ENCODE measurements around the gene MRPL37. TPM values are rescaled to one million over a fixed set of nuclear protein-coding genes. Genes with fewer than 3 reads are reported as not detected.

The MRPL37 gene
- total and polyA plus RNA-seq, 2 donors (not counting 3 experiments of a cell fraction or from before 2014, with no cell fraction given): 45.0 to 109 TPM

DNA sequence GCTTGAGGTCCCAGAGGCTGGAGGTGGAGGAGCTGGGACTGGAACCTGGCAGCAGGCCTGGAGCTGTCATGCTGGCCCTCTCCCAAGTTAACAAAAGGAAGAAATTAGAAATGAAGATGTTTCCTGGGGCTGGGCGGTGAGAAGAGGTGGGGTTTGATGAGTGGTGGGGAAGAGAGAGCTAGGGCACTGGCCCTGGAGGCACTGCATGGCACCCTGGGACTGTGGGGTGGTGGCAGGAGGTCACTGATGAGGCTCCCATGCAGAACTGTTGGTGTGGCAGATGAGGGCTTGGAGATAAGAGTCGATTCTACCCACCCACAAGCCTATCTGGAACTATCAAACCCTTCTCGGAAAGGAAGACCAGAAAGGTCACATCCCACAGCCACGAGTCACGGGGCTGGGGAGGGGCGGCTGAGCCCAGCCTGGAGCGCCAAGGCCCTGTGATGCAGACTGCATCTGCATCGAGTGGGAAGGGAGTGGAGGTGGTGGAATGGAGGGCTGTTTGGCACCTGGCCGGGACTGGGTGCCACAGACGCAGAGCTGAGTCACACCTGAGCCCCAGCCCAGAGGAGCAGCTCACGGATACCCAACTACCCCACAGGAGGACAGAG is 29.4 kb downstream of the MRPL37 start:
- no peaks in the 10 kb centered on the region for H3K4me1 ChIP-seq (ENCODE audit: control insufficient read depth, extremely low read depth, insufficient read depth, low read length)
- peak; percentile 31 for DNase-seq (ENCODE audit: low read depth, low spot score)
- FAIRE-seq: no peak
- no peak for TF ChIP-seq POLR2AphosphoS5 (IDR thresholded peaks at IDR 0.05; ENCODE audit: insufficient read depth, low read depth, low read length)
- TF ChIP-seq EZH2 (IDR thresholded peaks at IDR 0.05; ENCODE audit: borderline replicate concordance, low read depth, low read length, severe bottlenecking): no peak
- TF ChIP-seq MYC (IDR thresholded peaks at IDR 0.05; ENCODE audit: low read depth, low read length): no peak
- TF ChIP-seq FOS (IDR thresholded peaks at IDR 0.05; ENCODE audit: borderline replicate concordance, insufficient read depth, low read length): peak; percentile 30
- peak; percentile 73 for TF ChIP-seq GATA2 (IDR thresholded peaks at IDR 0.05; ENCODE audit: insufficient read depth, insufficient read length, low read depth, low read length)
- no peak for TF ChIP-seq JUN (IDR thresholded peaks at IDR 0.05; ENCODE audit: borderline replicate concordance, insufficient read depth, insufficient read length, low read depth)
- TF ChIP-seq, protein P1, sequence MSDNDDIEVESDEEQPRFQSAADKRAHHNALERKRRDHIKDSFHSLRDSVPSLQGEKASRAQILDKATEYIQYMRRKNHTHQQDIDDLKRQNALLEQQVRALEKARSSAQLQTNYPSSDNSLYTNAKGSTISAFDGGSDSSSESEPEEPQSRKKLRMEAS (IDR thresholded peaks at IDR 0.05; ENCODE audit: insufficient read depth, insufficient read length): no peak
- TF ChIP-seq CTCF (IDR thresholded peaks at IDR 0.05; ENCODE audit: extremely low read depth in 1 of 2, insufficient read depth in 1 of 2, low read depth in 1 of 2, low read length in 2 of 2): no peak
- TF ChIP-seq POLR2A (IDR thresholded peaks at IDR 0.05; ENCODE audit: low read depth, low read length): no peak
- no peak overlapping the region for H3K4me2 ChIP-seq (ENCODE audit: insufficient read depth, low read length)
- no peaks in the 10 kb centered on the region for H4K20me1 ChIP-seq (replicated peaks; ENCODE audit: control insufficient read depth, extremely low read depth, insufficient read depth, low read length)
- no peak overlapping the region for H2AFZ ChIP-seq (ENCODE audit: low read depth, low read length)
- H3K36me3 ChIP-seq (ENCODE audit: control insufficient read depth in 2 of 2, extremely low read depth in 1 of 2, insufficient read depth in 2 of 2, low read length in 2 of 2): peaks cover 3 to 8% of the 10 kb centered on the region in 2 experiments
- no peaks in the 10 kb centered on the region for H3K9me1 ChIP-seq (replicated peaks; ENCODE audit: control insufficient read depth, extremely low read depth, insufficient read depth, low read length)
- H3K79me2 ChIP-seq (ENCODE audit: control insufficient read depth, insufficient read depth, low read length): no peaks in the 10 kb centered on the region
- no peak overlapping the region for H3K27ac ChIP-seq (ENCODE audit: insufficient read depth, low read depth, low read length)
- intact Hi-C loops (cut with micrococcal nuclease): no loop called here
- dilution Hi-C loops (cut with MboI; ENCODE audit: extremely low pct_ligation_motif_present, low sequenced_read_pairs): no loop called here
- ChIA-PET CTCF (interaction anchor here (1.3 to 2.1 kb wide), 3 partner anchors 9 to 260 kb away, joined by 3 to 8 read pairs (median 5); no protein-coding TSS in a partner anchor), POLR2A (no interaction called here)
- no peaks in the 10 kb centered on the region for H3K27me3 ChIP-seq (ENCODE audit: control insufficient read depth in 2 of 2, insufficient read depth in 2 of 2, low read length in 2 of 2)
- H3K9me3 ChIP-seq (replicated peaks; ENCODE audit: control insufficient read depth, insufficient read depth, low read length): no peaks in the 10 kb centered on the region
- H3K4me3 ChIP-seq (replicated peaks in 1 of 3; ENCODE audit: insufficient read depth in 1 of 3, low read depth in 1 of 3, low read length in 3 of 3): no peak overlapping the region
- BruUV-seq (replicated peaks): no TSS peak
- H3K9ac ChIP-seq (replicated peaks; ENCODE audit: extremely low read depth, insufficient read depth, low read length): no peak overlapping the region

Data from endothelial cell of umbilical vein (primary cell).